HL-60 (cell line): ENCODE measurements around the gene DNAJB4.

Source experiments
- DNase-seq, 2 experiments: peaks; one replicate each; pipeline ENCODE4 v3.0.0-alpha.2; 2010 to 2020; ENCODE audit warnings: low read depth in 1 of 2, low spot score in 1 of 2
- H3K27ac ChIP-seq: fragments of 250-450 bp; sonication (Bioruptor Pico); replicated peaks from 2 replicates; pipeline ENCODE4 v1.5.1; 2020; ENCODE audit warnings: mild to moderate bottlenecking, moderate library complexity
- H3K27me3 ChIP-seq: fragments of 250-450 bp; sonication (Bioruptor Pico); 2 replicates; pipeline ENCODE4 v1.5.1; 2021; ENCODE audit warnings: mild to moderate bottlenecking, moderate library complexity; ENCODE audit not compliant: insufficient read depth, poor library complexity, severe bottlenecking
- H3K4me3 ChIP-seq: replicated peaks from 2 replicates; pipeline ENCODE4 v1.5.1; 2011; ENCODE audit warnings: mild to moderate bottlenecking, control low read depth, low read length; ENCODE audit not compliant: insufficient read depth
- CTCF ChIP-seq: IDR thresholded peaks from one replicate; pipeline ENCODE4 v1.5.1; 2011; ENCODE audit warnings: low read length, control low read depth, inconsistent platforms; ENCODE audit not compliant: insufficient read depth
- GABPA ChIP-seq: IDR thresholded peaks from 2 replicates; pipeline ENCODE4 v1.6.1; 2012; ENCODE audit warnings: low read depth
- POLR2AphosphoS5 ChIP-seq: IDR thresholded peaks from 2 replicates; pipeline ENCODE4 v1.6.1; 2012; ENCODE audit warnings: low read depth
- REST ChIP-seq: IDR thresholded peaks from 2 replicates; pipeline ENCODE4 v1.6.1; 2012; ENCODE audit warnings: low read depth; ENCODE audit not compliant: insufficient replicate concordance
- SPI1 ChIP-seq: IDR thresholded peaks from 2 replicates; pipeline ENCODE4 v1.6.1; 2012; ENCODE audit warnings: low read depth, mild to moderate bottlenecking, borderline replicate concordance

Gene DNAJB4

GRCh38 chr1:78007677-78008341 lies 3.1 kb downstream of the DNAJB4 start:
- no peak overlapping the region for H3K27ac ChIP-seq
- TF ChIP-seq GABPA (no peak), POLR2AphosphoS5 (no peak), SPI1 (no peak), CTCF (no peak), REST (no peak)
- H3K27me3 ChIP-seq = no peaks in the 10 kb centered on the region
- no peak for DNase-seq
- H3K4me3 ChIP-seq = no peak overlapping the region

DNA sequence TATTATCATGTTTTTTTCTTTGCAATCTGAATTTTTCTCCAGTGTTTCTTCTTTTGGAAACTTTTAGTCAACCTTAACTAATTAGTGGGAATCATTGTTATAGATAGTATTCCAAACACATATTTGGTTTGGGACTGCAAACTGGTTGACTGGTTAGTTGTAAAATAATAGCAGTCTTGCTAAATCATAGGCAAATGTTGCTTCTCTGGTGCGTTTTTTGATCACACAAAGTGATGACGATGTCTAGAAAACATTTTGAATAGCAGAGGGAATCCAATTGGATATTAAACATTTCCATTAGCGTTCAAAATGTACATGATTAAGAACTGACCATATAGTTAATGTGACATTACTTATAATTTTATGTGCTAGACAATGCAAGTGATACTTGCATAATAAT lies 4.5 kb downstream of the DNAJB4 start:
- DNase-seq = no peak
- no peak overlapping the region for H3K4me3 ChIP-seq
- H3K27ac ChIP-seq = no peak overlapping the region
- H3K27me3 ChIP-seq = no peaks in the 10 kb centered on the region
- TF ChIP-seq POLR2AphosphoS5 = no peak
- TF ChIP-seq SPI1 = no peak
- no peak for TF ChIP-seq GABPA
- no peak for TF ChIP-seq CTCF
- no peak for TF ChIP-seq REST

DNA sequence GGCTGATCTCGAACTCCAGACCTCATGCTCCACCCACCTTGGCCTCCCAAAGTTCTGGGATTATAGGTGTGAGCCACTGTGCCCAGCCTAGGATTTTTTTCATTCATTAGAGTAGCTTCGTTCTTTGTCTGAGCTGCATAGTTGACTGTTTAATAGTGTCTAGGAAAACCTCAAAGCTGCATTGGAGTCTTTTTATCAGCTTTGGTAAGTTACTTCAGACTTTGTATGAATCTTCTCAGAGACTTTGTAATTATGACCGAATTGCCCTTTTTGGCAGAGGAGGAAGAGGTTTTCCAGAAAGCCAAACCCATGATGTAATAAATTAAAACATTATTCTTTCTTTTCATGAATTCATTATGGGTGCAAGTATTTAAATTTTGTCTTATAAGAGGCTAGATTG lies 5.1 kb downstream of the DNAJB4 start:
- Histone ChIP-seq H3K27me3 (no peaks in the 10 kb centered on the region), H3K27ac (no peak overlapping the region), H3K4me3 (no peak overlapping the region)
- DNase-seq = no peak
- TF ChIP-seq GABPA = no peak
- no peak for TF ChIP-seq SPI1
- no peak for TF ChIP-seq REST
- no peak for TF ChIP-seq CTCF
- no peak for TF ChIP-seq POLR2AphosphoS5
